Choroid plexus epithelial cell (primary cell): ENCODE measurements around the gene ERAL1.

Experiments
- DNase-seq: peaks from one replicate; pipeline ENCODE4 v3.0.0-alpha.2; 2010; ENCODE audit warnings: low read depth
- H3K4me3 ChIP-seq: 2 replicates; pipeline ENCODE4 v1.5.1; 2011; ENCODE audit warnings: low read depth, mild to moderate bottlenecking, control low read depth, low read length, moderate library complexity
- CTCF ChIP-seq: conservative IDR thresholded peaks from 2 replicates; pipeline ENCODE4 v1.5.1; 2011; ENCODE audit warnings: low read depth, mild to moderate bottlenecking, control low read depth, inconsistent platforms, low read length, moderate library complexity

Gene ERAL1

GRCh38 chr17:28895794-28896447, 41.1 kb downstream of the ERAL1 start:
- no peak for DNase-seq
- no peak overlapping the region for H3K4me3 ChIP-seq

GRCh38 chr17:28896491-28896883, 41.7 kb downstream of the ERAL1 start:
- H3K4me3 ChIP-seq = peak overlapping the region; percentile 73
- no peak for DNase-seq
- TF ChIP-seq CTCF = peak; percentile 1

More at GRCh38 chr17:28895794-28896447, 41.1 kb downstream of the ERAL1 start:
- TF ChIP-seq CTCF = no peak

GRCh38 chr17:28896884-28897768, 42.3 kb downstream of the ERAL1 start, which contains the start of gene FLOT2:
Gene FLOT2, minus strand, starts transcription at chr17:28897733. Its CDS starts 159 bp downstream, at chr17:28897574.
- H3K4me3 ChIP-seq = peak within 1 kb of the TSS; percentile 73
- TF ChIP-seq CTCF = peak; percentile 37
- peak; percentile 73 for DNase-seq

GRCh38 chr17:28897769-28898526, 43.1 kb downstream of the ERAL1 start:
- no peak for DNase-seq
- H3K4me3 ChIP-seq = peak overlapping the region; percentile 73
- no peak for TF ChIP-seq CTCF

GRCh38 chr17:28898527-28898955, 43.7 kb downstream of the ERAL1 start:
- DNase-seq = no peak
- no peak overlapping the region for H3K4me3 ChIP-seq
- TF ChIP-seq CTCF = no peak

GRCh38 chr17:28899212-28899815, 44.5 kb downstream of the ERAL1 start:
- DNase-seq = no peak
- no peak overlapping the region for H3K4me3 ChIP-seq
- TF ChIP-seq CTCF = no peak
